Measurements from ENCODE around the gene ICAM2.
"Not testable (repeated sequence)": the region's sequence is repeated elsewhere in the genome, so short reads cannot be mapped to it uniquely, and the experiment has no call there.

ICAM2 gene

GRCh38 chr17:63984236-63984635, 36.2 kb downstream of the ICAM2 start:
- H3K4me2 ChIP-seq (ENCODE audit: low read depth, low read length): no peak overlapping the region
- H3K9me3 ChIP-seq (replicated peaks; ENCODE audit: insufficient read depth, low read length): no peaks in the 10 kb centered on the region
- no peaks in the 10 kb centered on the region for H3F3A ChIP-seq (ENCODE audit: insufficient read depth, low read length)
- H3K27me3 ChIP-seq (replicated peaks; ENCODE audit: insufficient read depth, low read length): no peaks in the 10 kb centered on the region
- no peak for DNase-seq
- no peak overlapping the region for H2AFZ ChIP-seq (ENCODE audit: low read length)
- H3K27ac ChIP-seq (ENCODE audit: low read length): no peak overlapping the region
- H3K9me2 ChIP-seq (replicated peaks; ENCODE audit: insufficient read depth, low read length): no peaks in the 10 kb centered on the region
- H4K20me1 ChIP-seq (ENCODE audit: insufficient read depth, low read length): no peaks in the 10 kb centered on the region
- no peak overlapping the region for H3K4me3 ChIP-seq (ENCODE audit: low read length)
- H3K36me3 ChIP-seq (replicated peaks; ENCODE audit: insufficient read depth, low read length): no peaks in the 10 kb centered on the region
- peaks cover 6% of the 10 kb centered on the region; the same call in 1 of the 2 replicates for H3K4me1 ChIP-seq (ENCODE audit: low read length)
- TF ChIP-seq CTCF (IDR thresholded peaks at IDR 0.05; ENCODE audit: low read length): no peak
- TF ChIP-seq EZH2phosphoT487 (IDR thresholded peaks at IDR 0.05; ENCODE audit: low read length): no peak
- TF ChIP-seq EZH2 (optimal IDR thresholded peaks at IDR 0.05; ENCODE audit: low read depth, low read length): no peak
- no peaks in the 10 kb centered on the region for H3K79me2 ChIP-seq (ENCODE audit: low read length)
- no peak overlapping the region for H3K9ac ChIP-seq (ENCODE audit: low read length)

DNA sequence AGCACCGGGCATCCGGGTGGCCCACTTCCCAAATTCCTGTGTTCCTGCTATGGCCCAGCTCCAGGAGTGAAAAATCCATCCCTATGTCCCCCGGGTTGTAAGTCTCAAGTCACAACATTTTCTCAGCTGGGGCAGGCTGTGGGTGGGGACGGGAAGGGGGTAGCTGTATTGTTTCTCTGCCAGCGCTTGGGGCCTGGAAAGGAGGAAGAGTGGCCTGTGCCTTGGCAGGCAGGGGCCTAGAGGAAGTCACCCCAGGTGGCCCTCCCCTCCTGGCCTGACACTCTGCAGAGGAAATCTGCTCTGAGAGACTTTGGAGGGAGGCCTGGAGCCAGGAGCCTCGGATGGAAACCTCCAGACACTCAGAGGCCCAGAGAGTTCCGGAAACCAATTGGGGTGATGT, 37.1 kb downstream of the ICAM2 start:
- TF ChIP-seq EZH2 (optimal IDR thresholded peaks at IDR 0.05; ENCODE audit: low read depth, low read length) (no peak), EZH2phosphoT487 (IDR thresholded peaks at IDR 0.05; ENCODE audit: low read length) (no peak), CTCF (IDR thresholded peaks at IDR 0.05; ENCODE audit: low read length) (no peak)
- Histone ChIP-seq H3K4me1 (ENCODE audit: low read length) (peaks cover 6% of the 10 kb centered on the region; the same call in 1 of the 2 replicates), H3K4me2 (ENCODE audit: low read depth, low read length) (no peak overlapping the region), H4K20me1 (ENCODE audit: insufficient read depth, low read length) (no peaks in the 10 kb centered on the region), H3K9me3 (replicated peaks; ENCODE audit: insufficient read depth, low read length) (no peaks in the 10 kb centered on the region), H3K79me2 (ENCODE audit: low read length) (no peaks in the 10 kb centered on the region), H3K4me3 (ENCODE audit: low read length) (no peak overlapping the region), H3K36me3 (replicated peaks; ENCODE audit: insufficient read depth, low read length) (no peaks in the 10 kb centered on the region), H2AFZ (ENCODE audit: low read length) (no peak overlapping the region), H3K27me3 (replicated peaks; ENCODE audit: insufficient read depth, low read length) (no peaks in the 10 kb centered on the region), H3K9ac (ENCODE audit: low read length) (no peak overlapping the region), H3F3A (ENCODE audit: insufficient read depth, low read length) (no peaks in the 10 kb centered on the region), H3K27ac (ENCODE audit: low read length) (no peak overlapping the region), H3K9me2 (replicated peaks; ENCODE audit: insufficient read depth, low read length) (no peaks in the 10 kb centered on the region)
- DNase-seq: no peak

GRCh38 chr17:63982641-63983040, 37.8 kb downstream of the ICAM2 start:
- not testable (repeated sequence) for H3K36me3 ChIP-seq (replicated peaks; ENCODE audit: insufficient read depth, low read length); H3K79me2 ChIP-seq (ENCODE audit: low read length); H3K9me3 ChIP-seq (replicated peaks; ENCODE audit: insufficient read depth, low read length); H3K4me1 ChIP-seq (ENCODE audit: low read length); H3K27me3 ChIP-seq (replicated peaks; ENCODE audit: insufficient read depth, low read length); H3K27ac ChIP-seq (ENCODE audit: low read length); H3F3A ChIP-seq (ENCODE audit: insufficient read depth, low read length); H4K20me1 ChIP-seq (ENCODE audit: insufficient read depth, low read length); H3K9me2 ChIP-seq (replicated peaks; ENCODE audit: insufficient read depth, low read length); H3K9ac ChIP-seq (ENCODE audit: low read length); H3K4me3 ChIP-seq (ENCODE audit: low read length); H2AFZ ChIP-seq (ENCODE audit: low read length); DNase-seq; H3K4me2 ChIP-seq (ENCODE audit: low read depth, low read length)

DNA sequence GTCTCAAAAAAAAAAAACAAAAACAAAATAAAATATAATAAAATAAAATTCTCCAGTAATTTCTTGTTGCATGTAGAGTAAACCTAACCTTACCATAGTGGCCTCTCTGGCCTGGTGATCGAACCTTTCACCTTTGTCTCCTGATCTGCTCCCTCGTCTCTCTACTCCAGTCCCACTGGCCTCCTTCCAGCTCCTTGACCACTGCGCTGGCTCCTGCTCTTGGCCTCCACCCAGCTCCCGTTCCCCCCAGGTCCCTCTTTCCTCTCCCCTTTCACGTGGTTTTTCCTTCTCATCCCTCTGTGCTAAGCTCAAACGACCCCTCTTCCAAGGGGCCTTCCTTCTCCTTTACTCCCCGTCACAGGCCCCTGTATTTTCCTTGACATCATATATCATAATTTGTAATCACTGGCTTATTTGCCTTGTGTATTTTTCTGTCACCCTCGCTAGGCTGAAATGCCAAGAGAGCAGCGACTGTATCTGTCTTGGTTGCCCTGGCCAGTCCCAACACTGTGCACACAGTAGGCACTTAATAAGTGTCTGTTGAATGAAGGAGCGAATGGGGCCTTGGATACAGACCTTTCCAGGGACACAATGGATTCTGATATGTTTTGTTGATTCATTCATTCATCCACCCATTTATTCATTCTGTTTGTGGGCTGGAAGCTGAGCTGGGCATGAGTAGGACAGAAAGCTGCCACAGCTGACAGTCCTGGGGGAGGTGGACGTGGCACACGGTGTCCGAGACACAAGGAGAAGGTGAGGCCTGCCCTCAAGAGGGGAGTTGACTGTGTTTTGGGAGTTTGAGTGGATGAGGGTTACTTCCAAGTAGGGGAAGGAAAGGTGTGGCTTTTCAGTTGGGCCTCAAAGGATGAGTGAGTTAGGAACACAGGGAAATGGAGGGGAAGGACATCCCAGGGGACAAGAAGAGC, 41.9 kb downstream of the ICAM2 start:
- no peak overlapping the region for H3K27ac ChIP-seq (ENCODE audit: low read length)
- no peaks in the 10 kb centered on the region for H3F3A ChIP-seq (ENCODE audit: insufficient read depth, low read length)
- H3K4me2 ChIP-seq (ENCODE audit: low read depth, low read length): no peak overlapping the region
- H3K4me3 ChIP-seq (ENCODE audit: low read length): no peak overlapping the region
- peaks cover 5% of the 10 kb centered on the region; the same call in 1 of the 2 replicates for H3K27me3 ChIP-seq (replicated peaks; ENCODE audit: insufficient read depth, low read length)
- H3K79me2 ChIP-seq (ENCODE audit: low read length): no peaks in the 10 kb centered on the region
- H3K9me3 ChIP-seq (replicated peaks; ENCODE audit: insufficient read depth, low read length): no peaks in the 10 kb centered on the region
- DNase-seq: no peak
- TF ChIP-seq EZH2phosphoT487 (IDR thresholded peaks at IDR 0.05; ENCODE audit: low read length) (no peak), EZH2 (optimal IDR thresholded peaks at IDR 0.05; ENCODE audit: low read depth, low read length) (no peak), CTCF (IDR thresholded peaks at IDR 0.05; ENCODE audit: low read length) (no peak)
- no peaks in the 10 kb centered on the region for H3K4me1 ChIP-seq (ENCODE audit: low read length)
- H3K36me3 ChIP-seq (replicated peaks; ENCODE audit: insufficient read depth, low read length): no peaks in the 10 kb centered on the region
- no peak overlapping the region for H2AFZ ChIP-seq (ENCODE audit: low read length)
- H3K9ac ChIP-seq (ENCODE audit: low read length): no peak overlapping the region
- no peaks in the 10 kb centered on the region for H4K20me1 ChIP-seq (ENCODE audit: insufficient read depth, low read length)
- H3K9me2 ChIP-seq (replicated peaks; ENCODE audit: insufficient read depth, low read length): no peaks in the 10 kb centered on the region
